NCI-H1436 treated with DMSO at 0.1 percent for 48 hours (cell line): ENCODE measurements around the gene RYR2.
"Not testable (repeated sequence)": the region's sequence is repeated elsewhere in the genome, so short reads cannot be mapped to it uniquely, and the experiment has no call there.

Experiments
- DNase-seq: peaks from one replicate; lab custom pipeline; 2025; lab: John Stamatoyannopoulos, UW

The RYR2 gene

GRCh38 chr1:237794071-237794470, 752.1 kb downstream of the RYR2 start:
- DNase-seq, result no peak

- DNase-seq, result no peak
Measured at GRCh38 chr1:237795558-237795957, 753.6 kb downstream of the RYR2 start.

GRCh38 chr1:237799762-237800474, 757.9 kb downstream of the RYR2 start:
- peak; percentile 63 for DNase-seq

GRCh38 chr1:237804516-237804915, 762.5 kb downstream of the RYR2 start:
- no peak for DNase-seq

- DNase-seq, result no peak
Measured at GRCh38 chr1:237809099-237809498, 767.1 kb downstream of the RYR2 start.

GRCh38 chr1:237811633-237812032, 769.6 kb downstream of the RYR2 start:
- no peak for DNase-seq

- DNase-seq, result no peak
Measured at GRCh38 chr1:237812061-237812460, 770.1 kb downstream of the RYR2 start.

- no peak for DNase-seq
Measured at GRCh38 chr1:237814319-237814924, 772.4 kb downstream of the RYR2 start.

- DNase-seq, result no peak
Measured at GRCh38 chr1:237817277-237817676, 775.3 kb downstream of the RYR2 start.

- not testable (repeated sequence) for DNase-seq
Measured at GRCh38 chr1:237820634-237821033, 778.6 kb downstream of the RYR2 start.

GRCh38 chr1:237832858-237833257, 790.9 kb downstream of the RYR2 start:
- DNase-seq, result no peak

GRCh38 chr1:237834048-237834447, 792.1 kb downstream of the RYR2 start:
- no peak for DNase-seq

GRCh38 chr1:237834461-237834860, 792.5 kb downstream of the RYR2 start:
- DNase-seq, result no peak

- DNase-seq, result no peak
Measured at GRCh38 chr1:237838320-237838719, 796.3 kb downstream of the RYR2 start.

- DNase-seq, result no peak
Measured at GRCh38 chr1:237838904-237839534, 797.0 kb downstream of the RYR2 start.

GRCh38 chr1:237841485-237841884, 799.5 kb downstream of the RYR2 start:
- DNase-seq, result no peak

- not testable (repeated sequence) for DNase-seq
Measured at GRCh38 chr1:237843516-237843915, 801.5 kb downstream of the RYR2 start.

GRCh38 chr1:237851210-237851845, 809.3 kb downstream of the RYR2 start:
- DNase-seq, result peak; percentile 18

- DNase-seq, result no peak
Measured at GRCh38 chr1:237852342-237852741, 810.4 kb downstream of the RYR2 start.

- DNase-seq, result no peak
Measured at GRCh38 chr1:237857455-237857854, 815.5 kb downstream of the RYR2 start.

GRCh38 chr1:237858992-237859391, 817.0 kb downstream of the RYR2 start:
- DNase-seq, result no peak

- DNase-seq, result no peak
Measured at GRCh38 chr1:237861944-237862343, 820.0 kb downstream of the RYR2 start.

- DNase-seq, result no peak
Measured at GRCh38 chr1:237863234-237863633, 821.2 kb downstream of the RYR2 start.
